ENCODE results near the gene BARX1.
"Not testable (repeated sequence)": the region's sequence is repeated elsewhere in the genome, so short reads cannot be mapped to it uniquely, and the experiment has no call there.

Gene BARX1

DNA sequence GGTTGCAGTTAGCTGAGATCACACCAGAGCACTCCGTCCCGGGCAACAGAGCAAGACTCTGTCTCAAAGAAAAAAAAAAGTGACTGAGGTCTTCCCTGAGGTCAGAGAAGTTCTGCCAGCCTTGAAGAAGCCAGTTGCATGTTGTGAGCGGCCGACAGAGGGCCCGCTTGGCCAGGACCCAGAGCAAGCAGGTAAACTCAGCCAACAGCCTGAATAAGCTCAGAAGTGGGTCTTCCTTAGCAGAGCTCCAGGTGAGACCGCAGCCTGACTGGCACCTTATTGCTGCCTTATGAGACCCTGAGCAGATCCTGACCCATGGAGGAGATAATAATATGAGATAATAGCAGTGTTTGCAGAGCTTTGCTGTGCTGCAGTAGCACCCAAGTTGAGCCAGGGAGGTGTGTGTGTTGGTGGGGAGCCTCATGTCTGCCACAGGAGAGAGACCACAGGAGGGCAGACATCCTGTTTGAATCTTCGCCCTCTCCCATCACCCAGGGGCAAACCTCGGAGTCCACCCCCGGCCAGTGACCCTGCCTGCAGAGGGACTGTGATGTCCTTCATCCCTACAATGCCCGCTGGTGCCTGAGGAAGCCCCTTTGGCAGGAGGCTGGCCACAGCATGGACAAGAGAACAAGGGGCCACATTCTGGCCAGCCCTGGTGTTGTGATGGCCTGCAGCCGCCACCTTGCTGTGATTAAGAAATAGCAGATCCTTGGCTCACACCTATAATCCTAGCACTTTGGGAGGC lies 10.8 kb upstream of the BARX1 start:
- no peak for DNase-seq (ENCODE audit: low read depth in 2 of 2)

DNA sequence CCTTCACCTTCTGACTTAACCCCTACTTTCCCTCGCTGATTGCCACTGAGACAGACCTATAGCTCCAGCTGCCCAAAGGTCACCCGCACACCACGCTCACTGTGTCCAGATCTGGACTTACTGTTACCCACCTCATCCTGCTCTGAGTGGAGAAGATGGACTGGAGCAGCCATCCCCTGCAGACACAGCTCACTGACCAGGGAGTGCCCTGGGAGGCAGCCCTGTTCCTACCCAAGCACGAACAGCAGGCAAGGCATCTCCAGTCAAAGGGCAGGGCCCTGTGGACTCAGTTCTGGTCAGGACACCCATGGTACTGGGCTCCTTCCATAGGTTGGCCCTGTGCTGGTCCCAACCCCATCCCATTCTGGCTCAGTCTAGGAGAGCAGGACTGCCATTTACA lies 9.5 kb upstream of the BARX1 start:
- DNase-seq (ENCODE audit: low read depth in 2 of 2): no peak

DNA sequence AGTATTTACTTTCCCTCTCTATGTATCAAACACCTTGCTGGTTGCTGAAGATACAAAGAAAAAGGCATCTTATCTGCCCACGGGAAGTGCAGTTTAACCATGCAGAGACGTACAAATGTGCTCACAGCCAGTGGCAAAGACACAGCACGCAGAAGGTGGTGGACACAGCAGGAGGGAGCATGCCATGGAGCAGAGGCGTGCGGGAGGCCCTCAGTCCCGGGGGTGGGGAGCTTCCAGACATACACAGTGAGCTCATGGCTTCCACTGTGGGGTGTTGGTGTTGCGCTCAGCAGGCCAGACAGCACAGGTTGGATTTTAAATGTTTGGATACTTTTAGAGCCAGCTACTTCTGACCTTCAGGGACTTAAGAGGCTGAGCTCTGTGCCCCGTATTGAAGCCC lies 8.8 kb upstream of the BARX1 start:
- no peak for DNase-seq (ENCODE audit: low read depth in 2 of 2)

- not testable (repeated sequence) for DNase-seq (ENCODE audit: low read depth in 2 of 2)
These were observed 8.3 kb upstream of the BARX1 start for GRCh38 chr9:93963489-93963888.

DNA sequence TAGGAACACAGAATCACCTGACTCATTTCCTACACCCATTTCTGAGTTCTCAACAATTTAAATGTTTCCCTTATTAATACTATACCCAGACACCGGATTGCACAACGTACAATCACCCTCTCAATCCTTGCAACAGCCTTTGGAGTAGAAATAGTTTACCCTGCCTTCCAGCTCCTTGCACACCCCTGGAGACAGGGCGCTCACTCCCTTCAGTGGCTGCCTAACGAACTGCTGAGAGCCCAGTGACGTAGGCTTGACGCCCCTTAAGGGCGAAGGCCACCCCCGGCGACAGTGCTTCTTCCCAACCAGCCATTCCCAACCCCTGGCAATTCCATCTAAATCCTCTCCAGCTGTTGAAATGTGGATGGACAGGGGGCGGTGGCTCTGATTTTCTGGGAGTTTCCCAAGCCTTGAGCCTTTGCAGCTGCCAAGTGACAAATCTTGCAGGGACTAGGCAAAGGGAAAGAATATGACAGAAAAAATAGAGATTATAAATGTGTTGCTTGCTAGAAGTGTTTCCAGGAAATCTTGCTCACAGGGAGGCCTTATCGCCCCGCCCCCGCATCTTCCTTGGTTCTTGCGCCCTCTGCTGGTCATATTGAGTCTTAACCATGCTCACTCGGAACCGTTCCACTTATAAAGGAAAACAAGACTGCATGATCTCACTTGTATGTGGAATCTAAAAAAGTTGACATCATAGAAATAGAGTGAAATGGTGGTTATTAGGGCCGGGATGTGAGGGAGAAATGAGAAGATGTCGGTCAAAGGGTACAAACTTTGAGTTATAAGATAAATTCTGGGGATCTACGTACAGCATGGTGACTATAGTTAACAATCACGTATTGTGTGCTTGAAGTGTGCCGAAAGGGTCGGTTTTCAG lies 7.6 kb upstream of the BARX1 start:
- DNase-seq (ENCODE audit: low read depth in 2 of 2): peak; percentile 68 to 78

DNA sequence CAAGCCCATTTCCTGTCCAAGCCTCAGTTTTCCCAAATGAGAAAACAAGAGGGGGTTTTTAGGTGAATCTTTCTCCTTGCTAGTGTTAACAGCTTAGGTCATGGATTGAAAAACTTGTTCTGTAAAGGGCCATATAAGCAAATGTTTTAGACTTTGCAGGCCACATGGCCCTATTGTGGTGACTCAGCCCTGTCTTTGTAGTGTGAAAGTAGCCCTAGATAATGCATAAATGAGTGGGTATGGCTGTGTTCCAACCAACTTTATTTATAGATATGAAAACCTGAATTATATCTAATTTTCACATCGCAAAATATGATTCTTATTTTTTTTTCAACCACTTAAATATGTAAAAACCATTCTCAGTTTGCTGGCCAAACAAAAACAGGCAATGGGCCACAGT lies 6.9 kb upstream of the BARX1 start:
- DNase-seq (ENCODE audit: low read depth in 2 of 2): no peak

DNA sequence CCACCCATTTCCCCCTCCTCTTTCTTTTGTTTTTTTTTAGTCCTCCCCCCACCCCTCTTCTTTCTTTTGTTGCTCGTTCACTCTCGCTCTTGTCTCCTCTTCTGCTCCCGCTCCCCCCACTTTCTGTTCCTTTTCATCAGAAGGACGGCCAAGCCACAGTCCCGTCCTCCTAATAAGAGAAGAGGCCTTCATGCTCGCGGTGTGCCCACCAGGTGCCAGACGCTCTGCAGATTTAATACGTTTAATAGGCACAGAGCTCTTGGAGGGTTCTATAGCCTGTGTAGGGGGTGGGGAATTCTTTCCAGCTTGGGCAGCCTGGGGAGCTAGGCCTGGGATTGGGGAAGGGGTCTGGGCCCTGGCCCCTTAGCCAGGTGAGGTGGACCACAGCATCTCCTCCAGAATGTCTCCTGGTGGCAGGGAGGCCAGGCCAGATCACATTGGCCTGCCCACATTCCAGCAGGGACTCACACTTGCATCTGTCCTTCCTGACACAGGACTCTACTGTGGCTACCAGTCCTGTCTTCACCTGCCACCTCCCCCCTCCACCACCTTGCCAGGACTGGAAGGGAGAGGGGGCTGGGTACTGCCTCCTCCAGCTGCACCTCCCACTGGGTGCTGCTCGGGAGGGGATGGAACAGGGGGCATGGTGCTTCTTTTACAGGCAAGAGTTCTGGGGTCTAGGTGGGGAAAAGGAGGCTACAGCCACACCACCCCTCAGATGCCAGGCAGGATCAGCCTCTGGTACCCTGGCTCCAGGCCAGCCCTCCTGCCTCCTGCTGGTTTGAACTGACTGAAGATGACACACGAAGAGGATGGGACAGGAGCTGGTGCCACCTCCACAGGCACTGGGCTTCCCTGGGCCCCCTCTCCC lies 6.1 kb upstream of the BARX1 start:
- DNase-seq (ENCODE audit: low read depth in 2 of 2): no peak

GRCh38 chr9:93960221-93960970 lies 5.2 kb upstream of the BARX1 start:
- DNase-seq (ENCODE audit: low read depth in 2 of 2): no peak

DNA sequence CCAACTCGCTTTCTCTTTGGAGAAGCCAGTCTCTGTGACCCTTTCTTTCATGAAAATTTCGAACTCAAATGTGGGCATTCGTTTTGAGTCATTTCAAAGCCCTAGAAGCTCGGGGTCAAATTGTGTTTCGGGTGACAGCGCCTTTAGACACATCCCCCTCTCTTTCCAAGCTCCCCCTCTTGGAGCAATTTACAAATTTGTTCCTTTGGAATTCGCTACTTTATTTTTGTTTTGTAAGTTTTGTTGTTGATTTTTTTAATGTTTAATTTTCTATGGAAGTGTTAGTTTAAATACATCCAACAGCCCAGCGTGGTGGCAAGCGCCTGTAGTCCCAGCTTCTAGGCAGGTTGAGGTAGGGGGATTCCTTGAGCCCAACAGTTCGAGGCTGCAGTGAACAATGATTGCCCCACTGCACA lies 4.6 kb upstream of the BARX1 start:
- no peak for DNase-seq (ENCODE audit: low read depth in 2 of 2)

- DNase-seq (ENCODE audit: low read depth in 2 of 2): no peak
These were observed 3.9 kb upstream of the BARX1 start for GRCh38 chr9:93958819-93959682.

GRCh38 chr9:93958121-93958818 lies 3.1 kb upstream of the BARX1 start:
- no peak for DNase-seq (ENCODE audit: low read depth in 2 of 2)

DNA sequence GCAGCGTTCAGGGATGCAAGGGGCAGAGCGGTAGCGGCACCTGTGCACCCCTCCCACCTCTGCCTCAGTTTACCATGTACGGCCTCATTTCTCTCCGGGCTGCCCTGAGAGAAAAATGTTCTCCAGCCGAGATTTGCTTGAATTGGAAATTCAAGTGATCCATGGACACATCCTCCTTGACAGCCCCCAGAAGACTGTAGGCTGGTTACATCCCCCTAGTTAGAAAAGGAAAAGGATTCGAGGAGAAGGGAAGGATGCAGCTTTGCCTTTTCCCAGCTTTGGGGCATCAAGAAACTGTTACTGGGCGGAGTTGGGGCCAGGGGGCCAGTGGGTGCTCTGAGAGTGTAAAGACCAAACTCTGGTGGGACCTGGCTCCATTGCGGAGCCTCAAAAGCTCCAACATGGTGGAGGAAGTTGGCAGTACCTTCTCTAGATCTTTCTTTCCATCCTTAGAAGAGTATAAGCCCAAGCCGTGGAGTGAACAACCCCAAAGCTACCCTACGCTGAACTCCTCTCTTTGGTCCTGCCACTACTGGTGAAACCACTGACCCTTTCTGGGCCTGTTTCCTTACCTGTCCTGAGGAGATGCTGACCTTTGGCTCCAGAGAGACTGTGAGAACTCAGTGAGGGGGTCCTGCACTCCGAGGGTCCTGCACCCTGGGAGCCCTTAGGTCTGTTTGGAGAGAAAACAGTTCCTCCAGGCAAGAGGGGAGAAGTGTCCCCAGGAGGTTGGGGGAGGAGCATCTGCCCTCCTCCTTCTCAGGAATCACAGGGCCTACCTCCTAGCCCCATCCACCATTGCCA lies 1.0 kb upstream of the BARX1 start:
- DNase-seq (ENCODE audit: low read depth in 2 of 2): no peak

DNA sequence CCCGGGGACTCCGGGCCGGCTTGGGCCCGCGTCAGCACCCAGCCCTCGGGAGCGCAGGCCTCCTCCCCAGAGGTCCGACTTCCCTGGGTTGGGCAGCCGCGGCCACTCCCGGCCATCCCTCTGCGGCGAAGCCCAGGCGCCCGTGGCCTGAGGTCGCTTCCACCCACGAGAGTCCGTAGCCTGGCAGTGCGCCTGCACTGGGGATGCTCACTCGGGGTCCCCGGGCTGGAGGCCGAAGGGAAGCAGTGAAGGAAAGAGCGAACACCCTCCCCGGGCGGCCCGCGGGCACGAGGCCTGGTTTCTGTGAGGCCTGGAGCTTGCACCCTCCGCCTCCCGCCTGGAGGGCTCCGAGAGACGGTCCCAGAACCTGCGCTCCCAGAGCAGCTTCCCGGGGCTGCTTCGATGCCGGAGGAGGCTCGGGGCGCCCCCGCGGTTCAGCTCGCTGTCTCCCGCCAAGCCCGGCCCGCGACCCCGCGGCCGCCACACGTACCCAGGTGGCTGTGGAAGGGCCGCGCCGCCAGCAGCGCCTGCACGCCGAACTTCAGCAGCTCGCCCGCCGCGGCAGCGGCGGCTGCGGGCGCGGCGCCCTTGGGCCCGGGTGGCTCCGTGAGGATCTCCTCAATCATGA lies 607 bp downstream of the BARX1 start:
- no peak for DNase-seq (ENCODE audit: low read depth in 2 of 2)

DNA sequence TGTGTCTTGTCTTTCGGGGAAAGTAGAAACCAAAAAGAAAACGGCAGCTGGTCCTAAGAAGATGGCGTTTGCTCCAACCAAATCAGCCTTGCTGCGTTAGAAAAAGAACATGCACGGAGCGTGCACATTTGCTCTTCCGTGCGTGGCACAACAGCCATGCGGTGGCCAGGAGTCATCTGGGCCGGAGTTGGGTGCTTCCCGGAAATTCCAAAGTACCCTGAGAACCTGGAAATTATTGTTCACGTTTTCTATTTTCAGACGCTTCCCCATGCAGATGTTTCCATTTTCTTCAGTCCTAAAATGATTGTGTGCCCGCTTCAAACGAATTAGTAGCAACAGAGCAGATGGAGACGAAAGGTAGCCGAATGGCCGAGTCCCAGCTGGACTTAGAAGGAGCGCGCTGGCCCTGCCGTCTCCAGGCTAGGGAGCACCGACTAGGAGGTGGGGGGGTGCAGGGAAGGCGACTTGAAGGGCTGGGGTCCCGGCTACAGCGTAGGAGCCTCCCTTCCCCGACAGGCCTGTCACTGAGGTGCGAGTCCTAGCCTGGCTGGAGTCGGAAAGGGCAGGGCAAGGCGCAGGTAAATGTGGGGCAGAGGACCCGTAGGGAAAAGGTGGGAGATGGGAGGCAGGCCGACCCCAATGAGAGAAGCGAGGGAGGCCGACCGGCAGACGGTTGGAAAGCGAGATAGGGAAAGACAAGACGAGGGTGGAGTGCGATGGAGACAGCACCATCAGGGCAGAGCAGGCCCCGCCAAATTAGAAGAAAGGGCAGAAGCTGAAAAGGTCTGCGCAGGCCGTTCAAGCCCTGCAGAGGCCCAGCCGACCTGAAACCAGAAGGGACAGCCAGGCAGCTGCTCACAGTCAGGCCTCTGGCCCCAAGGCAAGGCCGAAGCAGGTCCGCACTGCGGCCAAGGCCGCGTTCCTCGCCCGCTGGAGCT lies 1.4 kb downstream of the BARX1 start:
- no peak for DNase-seq (ENCODE audit: low read depth in 2 of 2)

DNA sequence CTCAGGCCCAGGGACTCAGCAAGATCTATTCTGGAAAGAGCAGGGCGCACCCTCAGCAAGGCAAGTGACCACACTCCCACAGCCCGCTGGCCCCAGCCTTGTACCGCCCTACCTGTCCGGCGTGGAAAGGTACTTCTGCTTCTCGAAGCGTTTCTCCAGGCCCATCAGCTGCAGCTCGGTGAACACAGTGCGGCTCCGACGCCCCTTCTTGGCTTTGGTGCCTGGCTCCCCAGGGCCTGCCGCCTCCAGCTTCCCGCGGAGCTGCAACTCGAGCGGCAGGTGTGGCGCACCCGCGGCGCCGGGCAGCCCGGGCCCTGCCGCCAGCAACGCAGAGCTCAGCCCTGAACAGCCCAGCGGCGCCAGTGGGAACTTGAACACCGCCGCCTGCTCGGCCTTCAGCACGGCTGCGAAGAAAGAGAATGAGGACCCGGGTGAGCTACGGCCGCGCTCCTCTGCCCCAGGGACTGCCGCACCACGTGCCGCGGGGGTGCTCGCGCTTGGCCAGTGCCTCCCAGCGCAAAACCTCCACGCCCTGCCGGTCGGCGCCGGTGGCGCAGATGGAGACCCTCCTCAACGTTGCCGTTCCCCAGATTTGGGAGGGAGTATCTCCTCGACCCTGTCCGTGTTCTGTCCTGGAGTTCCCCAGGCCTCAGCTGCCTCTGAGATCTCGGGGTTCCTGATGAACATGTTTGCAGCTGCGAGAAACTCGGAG lies 2.2 kb downstream of the BARX1 start:
- no peak for DNase-seq (ENCODE audit: low read depth in 2 of 2)

DNA sequence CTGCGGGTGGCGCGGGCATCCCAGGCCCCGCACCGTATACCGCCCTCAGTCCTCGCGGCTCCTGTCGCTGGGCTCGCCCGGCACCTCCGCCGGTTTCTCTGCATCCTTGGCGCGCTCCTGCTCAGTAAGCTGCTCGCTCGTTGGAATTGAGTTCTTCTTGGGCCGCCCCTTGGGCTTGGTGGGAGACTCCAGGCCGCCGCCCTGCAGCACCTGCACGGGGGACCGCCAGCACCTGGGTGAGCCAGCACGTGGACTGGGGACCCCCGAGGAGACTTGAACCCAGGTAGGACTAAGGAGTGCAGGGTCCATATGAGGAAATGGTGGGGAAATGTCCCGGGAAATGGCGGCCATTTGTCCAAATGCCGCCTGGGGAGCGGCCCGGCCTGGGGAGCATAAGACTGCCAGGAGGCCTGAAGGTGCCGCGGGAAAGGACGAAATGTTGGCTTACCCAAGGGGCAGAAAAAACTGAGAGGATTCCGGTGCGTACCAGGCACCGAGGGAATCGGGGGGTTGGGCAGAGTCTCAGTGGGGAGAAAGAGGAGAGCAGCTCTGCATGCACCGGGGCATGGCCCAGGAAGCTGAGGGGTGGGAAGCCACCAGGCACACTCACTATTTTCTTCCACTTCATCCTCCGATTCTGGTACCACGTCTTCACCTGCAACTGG lies 2.9 kb downstream of the BARX1 start:
- DNase-seq (ENCODE audit: low read depth in 2 of 2): no peak
